Measurements from ENCODE around the gene IFT57.

The IFT57 gene

DNA sequence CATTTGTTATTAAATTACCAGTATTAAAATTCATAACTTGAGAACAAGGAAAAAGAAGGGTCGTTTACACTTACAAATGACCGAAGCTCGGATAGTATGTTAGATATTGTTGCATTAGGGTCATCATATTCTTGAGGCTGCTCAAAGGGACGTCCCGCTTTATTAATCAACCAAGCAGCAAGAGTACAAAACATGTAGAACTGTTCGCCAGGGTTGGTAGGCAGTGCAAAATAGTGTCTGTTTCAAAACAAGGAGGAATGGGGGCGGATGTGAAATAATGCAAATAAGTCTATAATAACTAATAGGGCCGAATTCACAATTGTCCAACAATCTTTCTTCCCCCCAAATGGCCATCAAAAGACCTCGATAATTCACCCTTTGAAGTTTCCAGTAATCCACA is 2.9 kb downstream of the IFT57 start:
- Histone ChIP-seq H3K9me3 (ENCODE audit: control insufficient read depth, low read length) (no peaks in the 10 kb centered on the region), H3K36me3 (ENCODE audit: control insufficient read depth, insufficient read depth, low read length) (no peaks in the 10 kb centered on the region), H3K27ac (ENCODE audit: low read depth, low read length, severe bottlenecking) (no peak overlapping the region), H3K4me1 (ENCODE audit: control insufficient read depth, insufficient read depth, low read length, poor library complexity, severe bottlenecking) (no peaks in the 10 kb centered on the region), H3K4me3 (ENCODE audit: extremely low read depth, insufficient read depth, low read length, poor library complexity, severe bottlenecking) (no peak overlapping the region)
- WGBS, 2 experiments (ENCODE audit: insufficient coverage in 2 of 2): 91 to 97% methylated on average over 4 to 7 of the region's 9 CpGs

DNA sequence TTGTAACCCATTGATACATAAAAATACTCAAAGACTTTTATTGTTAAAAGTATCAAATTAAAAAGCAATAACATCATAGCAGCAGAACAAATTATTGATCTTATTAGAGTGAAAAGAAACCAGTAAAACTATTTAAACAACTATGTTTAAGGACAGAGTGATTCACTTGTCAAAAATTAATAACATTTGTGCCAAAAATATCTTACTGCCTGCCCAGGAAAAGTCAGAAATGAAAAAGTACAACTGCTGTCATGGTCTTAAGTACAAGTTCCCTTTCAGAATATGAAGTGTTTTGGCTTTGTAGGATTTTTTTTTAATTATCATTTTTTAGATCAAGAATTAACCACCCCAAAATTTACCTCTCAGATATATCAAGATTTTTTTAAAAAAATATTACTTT is 3.4 kb downstream of the IFT57 start:
- Histone ChIP-seq H3K27ac (ENCODE audit: low read depth, low read length, severe bottlenecking) (no peak overlapping the region), H3K36me3 (ENCODE audit: control insufficient read depth, insufficient read depth, low read length) (no peaks in the 10 kb centered on the region), H3K4me3 (ENCODE audit: extremely low read depth, insufficient read depth, low read length, poor library complexity, severe bottlenecking) (no peak overlapping the region), H3K9me3 (ENCODE audit: control insufficient read depth, low read length) (no peaks in the 10 kb centered on the region), H3K4me1 (ENCODE audit: control insufficient read depth, insufficient read depth, low read length, poor library complexity, severe bottlenecking) (no peaks in the 10 kb centered on the region)

DNA sequence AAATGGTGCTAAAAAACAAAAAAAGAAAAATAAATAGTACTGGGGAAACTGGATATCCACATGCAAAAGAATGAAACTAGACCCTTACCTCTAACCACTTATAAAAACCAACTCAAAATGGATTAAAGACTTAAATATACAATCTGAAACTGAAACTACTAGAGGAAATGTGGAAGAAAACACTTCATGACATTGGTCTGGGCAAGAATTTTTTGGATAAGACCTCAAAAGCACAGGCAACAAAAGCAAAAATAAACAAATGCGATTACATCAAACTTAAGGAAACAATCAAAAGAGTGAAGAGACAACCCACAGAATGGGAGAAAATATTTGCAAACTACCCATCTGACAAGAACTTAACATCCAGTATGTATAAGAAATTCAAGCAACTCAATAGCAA is 6.4 kb downstream of the IFT57 start:
- H3K27ac ChIP-seq (ENCODE audit: low read depth, low read length, severe bottlenecking): no peak overlapping the region
- WGBS, 2 experiments (ENCODE audit: insufficient coverage in 2 of 2): 100% methylated on average over 1 of the region's 1 CpG; no CpG with 5 or more reads in 1 of the 2 experiments
- no peaks in the 10 kb centered on the region for H3K9me3 ChIP-seq (ENCODE audit: control insufficient read depth, low read length)
- H3K36me3 ChIP-seq (ENCODE audit: control insufficient read depth, insufficient read depth, low read length): no peaks in the 10 kb centered on the region
- no peak overlapping the region for H3K4me3 ChIP-seq (ENCODE audit: extremely low read depth, insufficient read depth, low read length, poor library complexity, severe bottlenecking)
- H3K4me1 ChIP-seq (ENCODE audit: control insufficient read depth, insufficient read depth, low read length, poor library complexity, severe bottlenecking): no peaks in the 10 kb centered on the region

DNA sequence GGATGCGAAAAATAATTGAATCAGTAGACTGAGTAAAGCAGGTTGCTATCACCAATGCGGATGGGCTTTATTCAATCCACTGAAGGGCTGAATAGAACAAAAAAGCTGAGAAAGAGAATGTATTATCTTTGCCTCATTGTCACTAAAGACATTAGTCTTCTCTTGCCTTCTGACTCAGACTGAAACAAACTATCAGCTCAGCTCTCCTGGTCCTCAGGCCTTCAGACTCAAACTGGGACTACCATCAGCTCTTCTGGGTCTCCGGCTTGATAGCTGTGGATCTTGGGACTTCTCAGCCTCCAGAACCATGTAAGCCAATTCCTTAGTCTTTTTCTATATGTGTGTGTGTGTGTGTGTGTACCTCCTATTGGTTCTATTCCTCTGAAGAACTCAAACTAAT is 12.6 kb downstream of the IFT57 start:
- Histone ChIP-seq H3K4me1 (ENCODE audit: control insufficient read depth, insufficient read depth, low read length, poor library complexity, severe bottlenecking) (no peaks in the 10 kb centered on the region), H3K27ac (ENCODE audit: low read depth, low read length, severe bottlenecking) (no peak overlapping the region), H3K4me3 (ENCODE audit: extremely low read depth, insufficient read depth, low read length, poor library complexity, severe bottlenecking) (no peak overlapping the region), H3K36me3 (ENCODE audit: control insufficient read depth, insufficient read depth, low read length) (no peaks in the 10 kb centered on the region), H3K9me3 (ENCODE audit: control insufficient read depth, low read length) (no peaks in the 10 kb centered on the region)
- 82 to 100% methylated on average over 1 to 3 of the region's 3 CpGs for WGBS, 2 experiments (ENCODE audit: insufficient coverage in 2 of 2)

DNA sequence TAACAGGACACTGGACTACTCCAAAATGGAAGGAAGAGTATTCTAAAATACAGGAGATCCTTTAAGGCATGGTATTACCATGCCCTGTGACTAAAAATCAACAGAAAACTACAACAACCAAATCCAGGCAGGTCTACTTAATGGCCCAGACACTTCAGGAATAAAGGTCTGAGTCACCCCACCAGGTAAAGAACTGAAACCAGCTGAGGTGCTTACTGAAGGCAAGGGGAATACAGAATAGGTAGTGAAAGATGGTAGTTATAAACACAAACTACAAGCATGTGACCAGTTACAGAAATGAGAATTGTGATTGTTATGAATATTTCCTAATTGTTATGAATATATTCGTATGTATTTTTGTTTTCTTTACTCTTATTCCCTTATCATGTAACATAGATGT is 13.4 kb downstream of the IFT57 start:
- no peaks in the 10 kb centered on the region for H3K9me3 ChIP-seq (ENCODE audit: control insufficient read depth, low read length)
- WGBS, 2 experiments (ENCODE audit: insufficient coverage in 2 of 2): no CpG with 5 or more reads among the region's 1 CpG
- H3K4me3 ChIP-seq (ENCODE audit: extremely low read depth, insufficient read depth, low read length, poor library complexity, severe bottlenecking): no peak overlapping the region
- H3K36me3 ChIP-seq (ENCODE audit: control insufficient read depth, insufficient read depth, low read length): no peaks in the 10 kb centered on the region
- H3K4me1 ChIP-seq (ENCODE audit: control insufficient read depth, insufficient read depth, low read length, poor library complexity, severe bottlenecking): no peaks in the 10 kb centered on the region
- H3K27ac ChIP-seq (ENCODE audit: low read depth, low read length, severe bottlenecking): no peak overlapping the region

DNA sequence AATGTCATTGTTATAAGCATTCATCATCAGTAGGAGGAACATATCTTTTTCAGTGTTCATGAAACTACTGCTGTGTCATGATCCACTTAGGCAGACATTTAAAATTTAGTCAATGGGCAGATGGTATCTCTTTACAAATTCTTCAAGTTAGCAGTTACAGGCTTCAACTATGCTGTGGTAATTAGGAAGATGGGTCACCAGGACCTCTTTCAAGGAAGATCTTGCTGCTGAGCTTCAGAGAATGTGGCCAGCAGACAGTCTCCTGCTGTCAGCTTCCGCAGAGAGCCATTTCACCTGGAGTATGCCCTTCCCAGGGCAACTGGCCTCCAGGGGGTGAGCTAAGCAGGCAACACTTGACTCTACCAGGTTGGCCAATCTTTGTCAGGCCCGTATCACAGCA is 19.4 kb downstream of the IFT57 start:
- Histone ChIP-seq H3K4me1 (ENCODE audit: control insufficient read depth, insufficient read depth, low read length, poor library complexity, severe bottlenecking) (no peaks in the 10 kb centered on the region), H3K27ac (ENCODE audit: low read depth, low read length, severe bottlenecking) (no peak overlapping the region), H3K36me3 (ENCODE audit: control insufficient read depth, insufficient read depth, low read length) (no peaks in the 10 kb centered on the region), H3K9me3 (ENCODE audit: control insufficient read depth, low read length) (no peaks in the 10 kb centered on the region), H3K4me3 (ENCODE audit: extremely low read depth, insufficient read depth, low read length, poor library complexity, severe bottlenecking) (no peak overlapping the region)
- WGBS, 2 experiments (ENCODE audit: insufficient coverage in 2 of 2): 80 to 83% methylated on average over 2 of the region's 2 CpGs

DNA sequence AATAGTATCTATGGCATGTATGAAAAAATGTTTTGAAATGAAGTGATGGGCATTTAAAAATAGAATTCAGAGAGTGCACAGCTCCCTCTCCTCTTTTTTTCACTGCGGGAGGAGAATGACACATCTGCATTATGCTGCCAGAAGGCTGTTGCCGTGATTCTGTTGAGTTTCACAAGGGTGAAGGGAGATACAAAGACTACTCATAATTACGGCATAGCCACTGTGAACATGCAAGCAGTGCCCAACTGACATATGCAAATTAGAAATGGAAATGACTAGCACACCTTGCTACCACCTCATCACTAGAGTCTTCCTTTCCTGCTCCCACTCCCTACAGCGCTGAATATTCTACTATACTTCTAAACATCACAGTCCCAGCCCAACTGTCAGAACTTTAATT is 20.1 kb downstream of the IFT57 start:
- WGBS, 2 experiments (ENCODE audit: insufficient coverage in 2 of 2): 52 to 85% methylated on average over 2 to 3 of the region's 4 CpGs
- no peak overlapping the region for H3K4me3 ChIP-seq (ENCODE audit: extremely low read depth, insufficient read depth, low read length, poor library complexity, severe bottlenecking)
- H3K4me1 ChIP-seq (ENCODE audit: control insufficient read depth, insufficient read depth, low read length, poor library complexity, severe bottlenecking): no peaks in the 10 kb centered on the region
- no peaks in the 10 kb centered on the region for H3K36me3 ChIP-seq (ENCODE audit: control insufficient read depth, insufficient read depth, low read length)
- no peaks in the 10 kb centered on the region for H3K9me3 ChIP-seq (ENCODE audit: control insufficient read depth, low read length)
- no peak overlapping the region for H3K27ac ChIP-seq (ENCODE audit: low read depth, low read length, severe bottlenecking)

DNA sequence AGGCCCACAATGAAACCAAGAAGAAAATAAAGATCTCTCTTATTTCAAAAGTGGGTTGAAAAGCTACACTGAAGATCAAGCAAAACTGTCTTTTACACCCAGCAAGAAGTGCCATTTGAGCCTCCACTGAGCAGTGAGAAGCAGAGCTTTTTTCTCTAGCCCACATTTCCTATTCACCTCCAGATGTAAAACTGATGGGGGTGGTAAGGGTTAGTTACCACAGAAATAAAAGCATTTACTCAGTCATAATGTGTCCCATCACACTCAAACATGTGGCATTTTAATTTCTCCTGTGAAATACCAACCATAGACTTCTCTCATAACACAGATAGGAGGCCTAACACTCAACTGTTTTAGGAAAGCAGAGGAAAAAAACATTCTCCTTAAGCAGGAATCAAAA is 21.0 kb downstream of the IFT57 start:
- H3K4me1 ChIP-seq (ENCODE audit: control insufficient read depth, insufficient read depth, low read length, poor library complexity, severe bottlenecking): no peaks in the 10 kb centered on the region
- no peak overlapping the region for H3K4me3 ChIP-seq (ENCODE audit: extremely low read depth, insufficient read depth, low read length, poor library complexity, severe bottlenecking)
- H3K27ac ChIP-seq (ENCODE audit: low read depth, low read length, severe bottlenecking): no peak overlapping the region
- no peaks in the 10 kb centered on the region for H3K9me3 ChIP-seq (ENCODE audit: control insufficient read depth, low read length)
- H3K36me3 ChIP-seq (ENCODE audit: control insufficient read depth, insufficient read depth, low read length): no peaks in the 10 kb centered on the region

DNA sequence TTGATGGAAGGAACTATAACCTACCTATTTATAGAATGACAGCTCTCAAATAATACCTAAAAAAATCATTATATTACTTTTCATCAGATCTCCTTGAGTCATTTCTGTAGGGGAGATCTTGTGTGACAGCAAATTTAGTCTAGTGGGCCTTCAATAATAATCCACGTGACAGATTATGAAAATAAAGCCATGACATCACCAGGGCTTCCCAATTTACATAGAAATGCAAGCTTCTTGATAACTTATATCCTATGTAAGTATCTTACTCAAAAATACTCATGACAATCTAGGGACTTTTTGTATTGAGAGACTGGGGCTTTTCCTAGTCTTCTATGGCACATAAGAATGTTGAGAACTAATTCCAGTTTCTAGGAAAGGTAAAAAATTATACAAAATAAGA is 21.6 kb downstream of the IFT57 start:
- WGBS, 2 experiments (ENCODE audit: insufficient coverage in 2 of 2): no CpG with 5 or more reads among the region's 1 CpG
- H3K36me3 ChIP-seq (ENCODE audit: control insufficient read depth, insufficient read depth, low read length): no peaks in the 10 kb centered on the region
- H3K9me3 ChIP-seq (ENCODE audit: control insufficient read depth, low read length): no peaks in the 10 kb centered on the region
- no peak overlapping the region for H3K4me3 ChIP-seq (ENCODE audit: extremely low read depth, insufficient read depth, low read length, poor library complexity, severe bottlenecking)
- no peaks in the 10 kb centered on the region for H3K4me1 ChIP-seq (ENCODE audit: control insufficient read depth, insufficient read depth, low read length, poor library complexity, severe bottlenecking)
- H3K27ac ChIP-seq (ENCODE audit: low read depth, low read length, severe bottlenecking): no peak overlapping the region

DNA sequence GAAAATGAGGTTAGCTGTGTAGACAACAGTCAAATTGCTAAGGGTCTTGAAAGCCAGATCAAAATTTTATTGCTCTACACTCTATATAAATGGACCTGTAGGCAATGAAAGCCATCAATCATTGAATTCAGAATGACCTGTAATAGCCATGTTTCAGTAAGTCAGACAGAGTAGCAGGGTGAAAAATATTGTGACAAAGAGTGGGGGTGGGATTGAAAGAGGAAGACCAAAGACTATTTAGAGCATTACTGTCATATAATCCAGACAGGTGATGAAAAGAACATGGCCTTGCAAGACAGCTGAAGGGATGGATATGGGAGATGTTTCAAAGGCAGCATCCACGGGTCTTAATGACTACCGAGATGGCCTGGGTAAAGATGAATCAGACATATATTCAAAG is 22.2 kb downstream of the IFT57 start:
- no peak overlapping the region for H3K4me3 ChIP-seq (ENCODE audit: extremely low read depth, insufficient read depth, low read length, poor library complexity, severe bottlenecking)
- no peaks in the 10 kb centered on the region for H3K4me1 ChIP-seq (ENCODE audit: control insufficient read depth, insufficient read depth, low read length, poor library complexity, severe bottlenecking)
- WGBS, 2 experiments (ENCODE audit: insufficient coverage in 2 of 2): 100% methylated on average over 1 of the region's 2 CpGs; no CpG with 5 or more reads in 1 of the 2 experiments
- H3K27ac ChIP-seq (ENCODE audit: low read depth, low read length, severe bottlenecking): no peak overlapping the region
- no peaks in the 10 kb centered on the region for H3K9me3 ChIP-seq (ENCODE audit: control insufficient read depth, low read length)
- H3K36me3 ChIP-seq (ENCODE audit: control insufficient read depth, insufficient read depth, low read length): no peaks in the 10 kb centered on the region

DNA sequence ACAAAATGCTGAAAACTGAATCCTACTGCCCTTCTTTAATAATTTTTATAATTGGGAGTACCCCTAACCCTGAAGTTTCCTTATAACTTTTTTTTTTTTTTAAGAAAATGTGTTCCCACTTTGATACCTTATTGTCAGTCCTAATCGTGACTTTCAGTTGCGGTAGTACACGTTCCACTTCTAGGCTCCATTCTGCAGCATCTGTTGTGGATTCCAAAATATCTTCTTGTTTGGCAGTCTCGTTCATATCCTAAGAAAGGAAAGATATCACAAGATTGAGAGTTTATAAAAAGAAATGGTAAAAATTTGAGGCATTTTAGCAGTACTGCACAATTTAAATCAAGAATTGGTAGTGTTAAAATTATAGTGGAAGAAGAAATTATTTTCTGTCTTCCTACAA is 30.8 kb downstream of the IFT57 start:
- no peaks in the 10 kb centered on the region for H3K9me3 ChIP-seq (ENCODE audit: control insufficient read depth, low read length)
- WGBS, 2 experiments (ENCODE audit: insufficient coverage in 2 of 2): 100% methylated on average over 3 of the region's 4 CpGs; no CpG with 5 or more reads in 1 of the 2 experiments
- H3K4me3 ChIP-seq (ENCODE audit: extremely low read depth, insufficient read depth, low read length, poor library complexity, severe bottlenecking): no peak overlapping the region
- no peaks in the 10 kb centered on the region for H3K4me1 ChIP-seq (ENCODE audit: control insufficient read depth, insufficient read depth, low read length, poor library complexity, severe bottlenecking)
- H3K27ac ChIP-seq (ENCODE audit: low read depth, low read length, severe bottlenecking): no peak overlapping the region
- peaks cover 8% of the 10 kb centered on the region for H3K36me3 ChIP-seq (ENCODE audit: control insufficient read depth, insufficient read depth, low read length)

DNA sequence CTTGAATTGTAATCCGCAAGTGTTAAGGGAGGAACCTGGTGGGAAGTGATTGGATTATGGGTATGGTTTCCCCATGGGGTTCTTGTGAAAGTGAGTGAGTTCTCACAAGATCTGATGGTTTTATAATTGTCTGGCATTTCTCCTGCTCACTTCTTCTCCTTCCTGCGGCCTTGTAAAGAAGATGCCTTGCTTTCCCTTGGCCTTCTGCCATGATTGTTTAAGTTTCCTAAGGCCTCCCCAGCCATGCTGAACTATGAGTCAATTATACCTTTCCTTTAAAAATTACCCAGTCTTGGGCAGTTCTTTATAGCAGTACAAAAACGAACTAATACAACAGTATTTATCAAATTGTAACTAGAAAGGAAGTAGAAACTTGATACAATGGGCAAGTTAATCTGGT is 31.9 kb downstream of the IFT57 start:
- WGBS, 2 experiments (ENCODE audit: insufficient coverage in 2 of 2): 92 to 100% methylated on average over 2 of the region's 3 CpGs
- peaks cover 8% of the 10 kb centered on the region for H3K36me3 ChIP-seq (ENCODE audit: control insufficient read depth, insufficient read depth, low read length)

More for the DNA sequence above, 31.9 kb downstream of the IFT57 start:
- Histone ChIP-seq H3K9me3 (ENCODE audit: control insufficient read depth, low read length) (no peaks in the 10 kb centered on the region), H3K27ac (ENCODE audit: low read depth, low read length, severe bottlenecking) (no peak overlapping the region), H3K4me1 (ENCODE audit: control insufficient read depth, insufficient read depth, low read length, poor library complexity, severe bottlenecking) (no peaks in the 10 kb centered on the region), H3K4me3 (ENCODE audit: extremely low read depth, insufficient read depth, low read length, poor library complexity, severe bottlenecking) (no peak overlapping the region)

Measured in mesodermal cell (in vitro differentiated cells).